Smooth muscle cell (in vitro differentiated cells): ENCODE data around the gene UBAP2. TPM values are rescaled to one million over a fixed set of nuclear protein-coding genes. Genes with fewer than 3 reads are reported as not detected.
A peak's percentile ranks its signal among the peaks of the same experiment; 100 is the strongest.

Experiments used
- DNase-seq: peaks from one replicate; lab custom pipeline; 2025; ENCODE audit not compliant: unreplicated experiment; lab: John Stamatoyannopoulos, UW
- H2AFZ ChIP-seq: fragments of 200-600 bp; sonication (generic); 2 replicates; pipeline ENCODE4 v1.6.0; 2016; ENCODE audit warnings: antibody characterized with exemption, low read depth, mild to moderate bottlenecking
- H3F3A ChIP-seq: fragments of 200-600 bp; sonication (generic); 2 replicates; pipeline ENCODE4 v1.6.0; 2017; ENCODE audit warnings: antibody characterized with exemption, low read depth
- H3K27ac ChIP-seq: fragments of 200-600 bp; sonication (generic); 2 replicates; pipeline ENCODE4 v1.5.1; 2016; ENCODE audit warnings: low read depth, mild to moderate bottlenecking
- H3K27me3 ChIP-seq: fragments of 200-600 bp; sonication (generic); 2 replicates; pipeline ENCODE4 v1.6.1; 2016; ENCODE audit warnings: low read depth, mild to moderate bottlenecking
- H3K36me3 ChIP-seq: fragments of 200-600 bp; sonication (generic); 2 replicates; pipeline ENCODE4 v1.5.1; 2016; ENCODE audit warnings: low read depth
- H3K4me1 ChIP-seq: fragments of 200-600 bp; sonication (generic); 2 replicates; pipeline ENCODE4 v1.5.1; 2016; ENCODE audit warnings: low read depth
- H3K4me2 ChIP-seq: fragments of 200-600 bp; sonication (generic); 2 replicates; pipeline ENCODE4 v1.6.0; 2016; ENCODE audit warnings: mild to moderate bottlenecking
- H3K4me3 ChIP-seq: fragments of 200-600 bp; sonication (generic); 2 replicates; pipeline ENCODE4 v1.5.1; 2016; ENCODE audit warnings: mild to moderate bottlenecking
- H3K79me2 ChIP-seq: fragments of 200-600 bp; sonication (generic); 2 replicates; pipeline ENCODE4 v1.6.0; 2016; ENCODE audit warnings: low read depth, mild to moderate bottlenecking
- H3K9ac ChIP-seq: fragments of 200-600 bp; sonication (generic); 2 replicates; pipeline ENCODE4 v1.6.0; 2016; ENCODE audit warnings: low read depth
- H3K9me3 ChIP-seq: fragments of 200-600 bp; sonication (generic); replicated peaks from 2 replicates; pipeline ENCODE4 v1.5.1; 2016; ENCODE audit warnings: low read depth
- H4K20me1 ChIP-seq: fragments of 200-600 bp; sonication (generic); 2 replicates; pipeline ENCODE4 v1.6.0; 2016; ENCODE audit warnings: low read depth
- CTCF ChIP-seq: fragments of 200-600 bp; sonication (generic); IDR thresholded peaks from 2 replicates; pipeline ENCODE4 v1.5.1; 2017; ENCODE audit warnings: borderline replicate concordance, mild to moderate bottlenecking, antibody characterized with exemption; ENCODE audit not compliant: insufficient read depth, poor library complexity, severe bottlenecking
- WGBS: methylation state at CpG from one replicate; pipeline ENCODE4 v1.1.7; 2016; ENCODE audit warnings: low lambda C conversion rate; 5-methylcytosine and 5-hydroxymethylcytosine counted together
- polyA plus RNA-seq: library from polyadenylated mRNA; unstranded; fragments of >200 nt; fragmentation: Nextera tagmentation; extraction: Ambion mirVana; gene quantifications from 2 replicates; pipeline ENCODE4 v1.2.1, GENCODE V29; 2016
- total RNA-seq: library from RNA; depleted of rRNA; stranded (reverse); fragments of >200 nt; gene quantifications from 2 replicates; pipeline ENCODE4 v1.2.3, GENCODE V29; 2014

Gene UBAP2
- total and polyA plus RNA-seq, 2 experiments from 2014 or later, result 19.5 to 20.4 TPM

DNA sequence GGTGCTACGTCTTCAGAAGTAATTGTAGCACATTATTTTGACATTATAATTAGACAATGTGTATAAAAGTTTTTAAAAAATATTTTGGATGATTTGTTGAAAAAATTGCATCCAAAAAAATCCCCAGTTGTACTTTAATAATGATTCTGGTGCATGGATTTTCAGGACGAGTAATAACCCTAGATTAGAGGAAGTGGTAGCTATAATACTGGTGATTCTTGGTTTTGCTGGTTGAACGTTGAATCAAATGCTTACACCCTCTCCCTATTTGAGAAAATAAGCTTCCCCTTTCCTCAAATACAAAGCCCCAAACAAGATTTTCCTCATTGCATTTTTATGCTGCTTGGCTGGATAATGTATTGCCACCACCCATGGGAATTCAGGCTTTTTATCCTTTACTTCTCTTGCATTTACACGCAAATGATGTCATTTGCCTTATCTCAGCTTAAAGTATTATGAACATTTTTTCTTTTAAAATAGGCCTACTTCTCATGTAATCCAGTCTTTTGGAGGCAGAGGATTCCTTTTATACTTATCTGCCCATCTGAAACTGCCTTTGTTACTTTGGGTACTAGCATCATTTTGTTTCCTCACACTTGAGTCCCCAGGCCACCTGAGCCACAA, 145.4 kb downstream of the UBAP2 start:
- no peak for TF ChIP-seq CTCF
- WGBS, result 60% methylated on average over 4 of the region's 4 CpGs
- Histone ChIP-seq H3K4me2 (peak overlapping the region; percentile 18), H3K36me3 (peaks cover 3% of the 10 kb centered on the region), H3F3A (peaks cover 25% of the 10 kb centered on the region), H3K27me3 (no peaks in the 10 kb centered on the region), H3K9me3 (no peaks in the 10 kb centered on the region), H3K79me2 (peaks cover 92% of the 10 kb centered on the region), H3K27ac (peak overlapping the region; percentile 83), H4K20me1 (peaks cover 98% of the 10 kb centered on the region), H3K4me1 (peaks cover 21% of the 10 kb centered on the region), H3K4me3 (no peak overlapping the region), H3K9ac (peak overlapping the region; percentile 24), H2AFZ (no peak overlapping the region)
- DNase-seq, result no peak

DNA sequence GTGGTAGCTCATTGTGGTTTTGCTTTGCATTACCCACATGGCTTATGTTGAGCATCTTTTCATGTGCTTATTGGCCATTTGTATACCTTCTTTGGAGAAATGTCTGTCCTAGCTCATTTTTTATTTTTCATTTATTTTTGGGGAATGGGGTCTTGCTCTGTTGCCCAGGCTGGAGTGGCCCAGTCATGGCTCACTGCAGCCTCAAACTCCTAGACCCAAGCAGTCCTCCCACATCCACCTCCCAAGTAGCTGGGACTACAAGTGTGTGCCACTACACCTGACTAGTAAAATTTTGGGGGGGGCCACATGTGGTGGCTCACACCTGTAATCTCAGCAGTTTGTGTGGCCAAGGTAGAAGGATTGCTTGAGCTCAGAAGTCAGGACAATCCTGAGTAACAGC, 154.4 kb downstream of the UBAP2 start:
- Histone ChIP-seq H3K27ac (no peak overlapping the region), H3K9ac (no peak overlapping the region), H3K9me3 (no peaks in the 10 kb centered on the region), H2AFZ (no peak overlapping the region), H3K36me3 (no peaks in the 10 kb centered on the region), H3K4me3 (no peak overlapping the region), H3K27me3 (no peaks in the 10 kb centered on the region), H3K79me2 (peaks cover 99% of the 10 kb centered on the region), H3K4me2 (no peak overlapping the region), H3K4me1 (no peaks in the 10 kb centered on the region), H3F3A (no peaks in the 10 kb centered on the region), H4K20me1 (peaks cover 99% of the 10 kb centered on the region)
- no peak for DNase-seq
- no peak for TF ChIP-seq CTCF

GRCh38 chr9:33893861-33894260, 154.8 kb downstream of the UBAP2 start:
- Histone ChIP-seq H4K20me1 (peaks cover 99% of the 10 kb centered on the region), H3K4me3 (no peak overlapping the region), H3K27me3 (no peaks in the 10 kb centered on the region), H3K79me2 (peaks cover 99% of the 10 kb centered on the region), H3K4me1 (no peaks in the 10 kb centered on the region), H3K36me3 (no peaks in the 10 kb centered on the region), H3K4me2 (no peak overlapping the region), H2AFZ (no peak overlapping the region), H3K9me3 (no peaks in the 10 kb centered on the region), H3F3A (no peaks in the 10 kb centered on the region), H3K27ac (no peak overlapping the region), H3K9ac (no peak overlapping the region)
- TF ChIP-seq CTCF, result no peak
- DNase-seq, result no peak

GRCh38 chr9:33885948-33886347, 162.7 kb downstream of the UBAP2 start:
- H4K20me1 ChIP-seq, result peaks cover 100% of the 10 kb centered on the region
- no peak for DNase-seq
- no peak overlapping the region for H3K4me3 ChIP-seq
- no peak for TF ChIP-seq CTCF
- no peaks in the 10 kb centered on the region for H3K36me3 ChIP-seq
- WGBS, result 100% methylated on average over 2 of the region's 2 CpGs
- H3K4me2 ChIP-seq, result no peak overlapping the region
- no peaks in the 10 kb centered on the region for H3K27me3 ChIP-seq
- no peak overlapping the region for H3K27ac ChIP-seq
- H3K9me3 ChIP-seq, result no peaks in the 10 kb centered on the region
- H3K4me1 ChIP-seq, result peaks cover 13% of the 10 kb centered on the region
- H2AFZ ChIP-seq, result no peak overlapping the region
- peaks cover 5% of the 10 kb centered on the region for H3F3A ChIP-seq
- H3K79me2 ChIP-seq, result peaks cover 100% of the 10 kb centered on the region
- no peak overlapping the region for H3K9ac ChIP-seq
